Activated CD8-positive, alpha-beta memory T cell treated with anti-CD3 and anti-CD28 coated beads for 48 hours (primary cell): Measurements from ENCODE around the gene AKAP13.
"Not testable (repeated sequence)": the region's sequence is repeated elsewhere in the genome, so short reads cannot be mapped to it uniquely, and the experiment has no call there.

Source experiments
- DNase-seq, 3 experiments: peaks; one replicate each; pipeline ENCODE4 v3.0.0-alpha.2; 2020; ENCODE audit warnings: low read depth in 2 of 3, low spot score in 2 of 3

AKAP13 gene

DNA sequence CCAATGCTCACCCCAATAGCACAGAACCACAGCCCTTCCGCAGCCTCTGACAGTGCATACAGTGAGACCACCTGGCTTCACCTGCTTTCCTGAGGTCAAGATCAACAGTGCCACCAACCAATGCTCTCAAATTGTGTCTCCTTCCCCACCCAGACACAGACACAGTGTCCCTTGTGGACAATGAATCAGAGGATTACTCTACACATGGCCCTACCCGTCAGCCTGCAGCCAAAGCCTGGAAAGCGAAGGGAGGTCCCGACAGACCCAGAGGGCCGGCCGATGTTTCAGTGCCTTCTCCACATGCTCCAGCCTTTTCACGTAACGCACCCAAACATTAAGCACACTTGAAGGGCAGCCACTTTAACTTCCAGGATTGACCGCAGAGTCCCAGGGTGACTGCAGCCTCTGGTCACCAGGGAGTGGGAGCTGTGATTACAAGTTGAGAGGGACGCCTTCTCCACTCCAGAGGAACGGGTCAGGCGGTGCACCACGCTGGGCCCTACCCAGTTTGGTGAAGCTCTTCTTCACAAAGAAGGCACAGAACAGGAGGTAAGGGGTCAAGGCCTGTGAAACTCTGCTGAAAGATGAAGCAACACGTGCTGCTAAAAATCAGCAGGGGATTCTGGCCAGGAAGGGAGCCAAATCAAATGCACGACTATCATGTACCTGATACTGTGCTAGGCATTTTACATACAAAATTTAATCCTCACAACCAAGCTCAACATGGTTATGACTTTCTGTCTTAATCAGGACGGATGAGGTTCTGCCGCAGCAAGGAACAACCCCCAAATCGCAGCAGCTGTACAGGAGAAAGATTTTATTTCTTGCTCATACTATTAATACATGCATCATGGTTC is 397.1 kb downstream of the AKAP13 start:
- DNase-seq: no peak

DNA sequence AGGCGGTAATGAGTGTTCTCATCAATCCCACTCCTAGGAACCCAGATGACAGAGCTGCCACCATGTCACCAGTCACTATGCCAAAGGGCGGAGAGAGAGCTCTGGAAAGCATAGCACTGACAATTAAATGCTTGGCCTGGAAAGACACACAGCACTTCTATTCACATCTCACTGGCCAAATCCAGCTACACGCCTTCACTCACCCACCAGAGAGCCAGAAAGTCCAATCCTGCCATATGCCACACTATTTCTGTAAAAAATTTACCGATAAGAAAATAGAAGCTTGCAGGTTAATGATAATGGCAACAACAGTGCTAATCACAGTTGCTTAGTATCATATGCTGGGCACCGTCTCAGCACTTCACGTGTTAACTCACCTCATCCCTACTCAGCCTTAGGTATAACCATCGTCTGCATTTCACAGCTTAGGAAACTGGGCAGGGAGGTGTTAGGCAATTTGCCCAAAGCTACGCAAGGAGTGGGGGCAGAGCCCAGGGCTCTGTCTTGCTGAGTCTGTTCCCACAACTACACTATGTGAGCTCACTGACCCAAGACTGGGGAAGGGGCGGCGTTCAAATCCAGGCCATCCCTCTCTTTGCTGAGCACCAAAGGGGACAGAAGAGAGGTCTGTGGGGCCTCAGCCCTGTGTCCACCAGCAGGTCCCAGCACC is 397.8 kb downstream of the AKAP13 start:
- DNase-seq: no peak

DNA sequence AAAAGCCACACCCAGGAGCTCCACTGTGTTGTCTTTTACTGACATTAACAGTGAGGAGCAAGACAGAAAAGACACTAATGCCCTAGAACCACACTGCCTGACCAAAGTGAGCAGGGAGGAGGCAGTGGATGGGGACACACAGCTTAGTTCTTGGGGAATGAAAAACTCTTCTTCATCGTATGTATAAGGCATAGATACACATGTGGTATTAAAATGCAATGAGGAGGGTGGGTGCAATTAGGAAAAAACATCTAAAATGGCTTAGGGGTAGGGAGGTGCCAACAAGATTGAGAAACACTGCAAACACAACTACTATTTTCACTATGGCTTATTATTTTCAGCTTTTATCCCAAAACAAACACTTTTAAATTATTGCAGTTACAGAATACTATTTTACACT is 398.8 kb downstream of the AKAP13 start:
- no peak for DNase-seq

DNA sequence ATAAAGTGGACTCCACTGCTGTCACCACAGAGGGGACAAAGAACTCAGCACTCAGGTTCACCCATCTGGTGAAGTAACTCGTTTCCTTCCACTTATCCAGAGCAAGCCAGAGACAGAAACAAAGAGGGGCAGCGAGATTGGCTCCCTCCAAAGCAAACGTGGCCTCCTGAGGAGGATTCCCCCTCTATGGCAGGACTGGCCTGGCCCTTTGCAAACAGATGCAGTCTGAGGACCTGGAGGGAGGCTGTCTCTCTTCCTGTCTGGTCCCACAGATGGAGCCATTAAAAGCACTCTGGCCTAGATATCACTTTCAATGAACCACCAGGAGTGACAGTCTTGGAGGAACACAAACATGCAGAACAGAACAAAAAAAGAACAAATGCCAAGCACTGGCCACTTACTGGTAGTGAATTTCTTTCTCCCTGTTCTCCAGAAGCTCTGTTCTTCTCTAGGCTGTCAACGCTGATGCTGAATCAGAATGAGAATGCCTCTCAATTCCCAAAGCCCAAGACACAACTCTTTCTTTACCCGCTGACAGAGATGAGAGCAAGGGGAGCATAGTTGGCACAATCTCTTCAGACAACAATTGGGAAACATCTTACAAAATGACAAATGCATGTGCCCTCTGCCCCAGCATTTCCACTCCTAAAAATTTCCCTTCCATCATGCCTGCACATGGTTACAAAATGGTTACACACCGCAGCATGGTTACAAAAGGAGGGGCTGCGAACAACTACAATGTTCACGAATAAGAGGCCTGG is 400.0 kb downstream of the AKAP13 start:
- no peak for DNase-seq

DNA sequence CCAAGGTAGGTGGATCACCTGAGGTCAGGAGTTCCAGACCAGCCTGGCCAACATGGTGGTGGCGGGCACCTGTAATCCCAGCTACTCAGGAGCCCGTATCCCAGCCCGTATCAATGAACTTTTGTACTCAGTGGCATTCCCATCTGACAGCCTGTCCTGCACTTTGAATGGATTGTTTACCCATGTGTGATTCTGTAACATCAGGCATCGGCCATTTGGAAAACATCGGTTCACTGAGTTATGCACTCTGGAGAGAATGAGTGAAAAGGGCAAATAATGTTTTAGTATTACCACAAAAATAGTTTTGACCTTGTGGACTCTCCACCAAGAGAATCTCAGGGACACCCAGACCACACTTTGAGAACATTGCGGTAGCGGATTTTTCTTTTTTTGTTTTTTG is 400.7 kb downstream of the AKAP13 start:
- DNase-seq: no peak

DNA sequence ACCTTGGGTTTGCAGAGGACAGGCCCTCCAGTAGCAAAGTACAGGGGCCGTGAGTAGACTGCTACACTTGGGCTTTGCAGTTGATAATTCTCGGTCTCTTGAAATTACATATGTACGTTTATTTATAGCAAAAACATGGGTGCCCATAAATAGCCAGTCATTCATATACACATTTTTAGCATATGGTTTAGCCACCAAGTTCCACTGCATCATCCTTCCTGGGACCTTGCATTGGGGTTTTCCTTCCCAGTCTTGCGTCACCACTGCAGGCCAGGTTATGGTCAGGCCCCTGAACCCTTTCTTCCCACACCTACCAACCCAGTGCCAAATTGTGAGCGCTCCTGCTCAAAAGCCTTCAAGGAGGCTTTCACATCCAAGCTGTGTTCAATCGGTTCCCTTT is 401.7 kb downstream of the AKAP13 start:
- no peak for DNase-seq

DNA sequence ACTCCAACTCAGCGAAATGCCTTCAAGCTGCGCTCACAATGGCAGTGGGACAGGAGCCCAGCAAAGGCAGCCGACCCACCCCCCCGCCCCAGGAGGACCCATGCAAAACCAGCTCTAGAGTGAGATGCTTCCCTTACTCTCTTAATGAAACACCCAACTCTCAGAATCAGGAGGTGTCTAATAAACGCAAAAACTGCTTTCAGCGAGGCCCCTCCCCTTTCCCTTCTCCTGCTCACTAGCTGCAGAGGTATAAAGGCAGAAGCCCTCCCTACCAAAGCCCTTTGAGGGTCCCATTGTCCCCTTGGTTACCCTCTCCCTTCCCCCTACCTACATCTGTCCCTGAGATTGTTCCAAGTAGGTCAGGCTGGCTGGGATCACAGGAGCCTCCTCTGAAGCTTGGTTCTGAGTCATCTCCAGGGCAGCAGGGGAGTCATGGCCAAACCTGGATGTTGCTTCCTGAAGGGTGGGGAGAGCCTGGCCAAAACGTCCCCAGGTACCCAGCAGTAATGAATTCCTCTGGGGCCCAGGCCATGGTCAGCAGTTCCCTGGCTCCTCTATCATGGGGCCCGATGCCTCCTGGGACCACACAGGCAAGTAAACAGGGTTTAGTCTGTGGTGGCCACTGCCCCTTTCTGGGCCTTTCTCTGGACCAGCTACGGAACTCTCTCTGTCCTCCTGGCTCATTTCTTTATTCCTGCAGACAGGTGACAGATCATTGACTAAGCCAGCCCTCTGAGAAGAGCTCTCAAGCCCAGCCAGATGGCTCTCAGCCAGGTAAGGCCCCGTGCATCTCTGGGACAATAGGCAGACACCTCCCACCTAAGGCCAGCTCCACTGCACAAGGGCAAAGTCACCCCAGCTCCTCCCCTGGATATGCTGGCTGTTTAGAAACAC is 405.7 kb downstream of the AKAP13 start:
- no peak for DNase-seq

DNA sequence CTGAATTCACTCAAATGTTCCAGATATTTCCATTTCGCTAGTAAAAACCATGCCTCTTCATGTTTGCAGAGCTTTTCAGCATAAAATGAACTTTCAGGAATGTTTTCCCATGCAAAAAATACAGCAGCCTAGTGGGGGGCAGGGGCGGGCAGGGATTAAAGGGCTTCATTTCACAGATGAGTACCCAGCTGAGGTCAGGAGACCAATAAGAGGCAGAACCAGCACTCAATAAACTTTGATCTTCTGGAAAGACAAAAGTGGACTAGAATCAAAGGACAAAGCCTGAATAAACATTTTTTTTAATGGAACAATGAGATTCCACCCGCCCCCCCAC is 406.3 kb downstream of the AKAP13 start:
- DNase-seq: no peak

DNA sequence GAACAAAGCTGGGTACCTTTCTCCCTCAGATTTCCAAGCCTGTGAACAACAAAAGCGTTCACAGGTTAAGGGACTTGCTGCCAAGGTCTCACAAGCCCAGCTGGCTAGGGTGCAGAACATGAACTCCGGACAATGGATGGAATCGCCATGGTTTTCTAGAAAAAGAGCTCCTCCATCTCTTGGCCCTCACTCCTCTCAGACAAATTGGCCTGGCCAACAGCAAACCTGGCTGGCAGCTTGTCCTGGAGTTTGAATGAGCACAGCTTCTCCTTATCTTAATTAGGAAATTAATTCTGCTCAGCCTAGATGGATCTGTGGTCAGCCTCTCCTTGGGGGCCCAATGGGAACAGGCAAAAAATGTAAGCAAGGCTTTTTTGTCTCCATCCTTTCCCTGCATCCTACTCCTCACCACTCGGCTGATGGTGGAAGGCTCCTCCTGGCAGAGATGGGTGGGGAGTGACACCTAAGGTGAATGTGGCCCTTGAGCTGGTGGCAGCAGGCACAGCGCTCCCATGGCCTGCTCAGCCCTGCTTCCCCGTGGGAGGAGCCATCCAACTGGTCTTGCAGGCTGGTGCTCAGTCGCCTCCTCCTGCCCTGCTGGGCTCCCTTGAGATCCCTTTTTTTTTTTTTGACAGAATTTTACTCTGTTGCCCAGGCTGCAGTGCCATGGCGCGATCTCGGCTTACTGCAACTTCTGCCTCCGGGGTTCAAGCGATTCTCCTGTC is 408.5 kb downstream of the AKAP13 start:
- DNase-seq: no peak

DNA sequence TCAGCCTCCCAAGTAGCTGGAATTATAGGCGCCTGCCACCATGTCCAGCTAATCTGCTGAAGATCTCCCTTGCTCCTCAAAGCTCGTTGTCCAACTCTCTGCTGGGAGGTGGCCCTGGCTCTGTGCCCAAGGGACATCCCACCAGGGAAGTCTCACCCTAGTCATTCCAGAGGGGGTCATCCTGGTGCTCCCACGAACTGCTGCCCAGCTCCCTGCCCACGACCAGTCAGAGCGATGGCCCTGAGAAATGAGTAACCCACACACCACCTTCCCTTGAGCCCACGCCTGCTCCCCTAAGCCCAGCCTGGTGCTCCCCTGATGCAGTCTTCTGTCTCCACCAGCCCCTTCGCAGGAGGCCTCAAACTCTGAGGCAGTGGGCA is 409.1 kb downstream of the AKAP13 start:
- no peak for DNase-seq

DNA sequence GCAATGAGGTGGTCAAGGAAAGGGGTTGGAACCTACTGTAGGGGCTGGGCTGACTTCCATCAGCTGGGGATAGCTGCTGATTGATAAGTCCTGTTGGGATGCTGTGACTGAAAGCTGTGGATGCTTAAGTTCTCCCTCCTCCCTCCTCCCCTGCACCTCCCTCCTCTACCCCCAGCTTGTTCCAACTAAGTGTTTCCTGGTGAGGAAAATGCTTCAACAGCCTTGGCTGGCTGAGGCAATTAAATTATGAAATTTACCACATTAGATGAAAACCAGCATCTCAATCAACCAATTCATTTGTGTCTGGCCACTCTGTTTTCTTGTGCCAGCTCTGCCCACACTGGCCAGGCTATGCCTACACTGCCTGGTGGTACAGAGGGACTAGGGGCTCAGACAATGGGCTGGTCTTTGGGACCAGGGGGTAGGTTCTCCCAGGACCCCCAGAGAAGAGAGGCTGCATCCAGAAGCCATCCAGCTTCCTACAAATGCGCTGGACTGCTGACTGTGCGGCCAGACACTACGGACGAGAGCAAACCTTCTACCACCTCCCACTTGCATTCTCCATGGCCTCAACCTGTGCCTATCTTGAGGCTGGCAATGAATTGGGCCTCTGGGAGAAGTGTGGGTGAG is 411.8 kb downstream of the AKAP13 start:
- no peak for DNase-seq

DNA sequence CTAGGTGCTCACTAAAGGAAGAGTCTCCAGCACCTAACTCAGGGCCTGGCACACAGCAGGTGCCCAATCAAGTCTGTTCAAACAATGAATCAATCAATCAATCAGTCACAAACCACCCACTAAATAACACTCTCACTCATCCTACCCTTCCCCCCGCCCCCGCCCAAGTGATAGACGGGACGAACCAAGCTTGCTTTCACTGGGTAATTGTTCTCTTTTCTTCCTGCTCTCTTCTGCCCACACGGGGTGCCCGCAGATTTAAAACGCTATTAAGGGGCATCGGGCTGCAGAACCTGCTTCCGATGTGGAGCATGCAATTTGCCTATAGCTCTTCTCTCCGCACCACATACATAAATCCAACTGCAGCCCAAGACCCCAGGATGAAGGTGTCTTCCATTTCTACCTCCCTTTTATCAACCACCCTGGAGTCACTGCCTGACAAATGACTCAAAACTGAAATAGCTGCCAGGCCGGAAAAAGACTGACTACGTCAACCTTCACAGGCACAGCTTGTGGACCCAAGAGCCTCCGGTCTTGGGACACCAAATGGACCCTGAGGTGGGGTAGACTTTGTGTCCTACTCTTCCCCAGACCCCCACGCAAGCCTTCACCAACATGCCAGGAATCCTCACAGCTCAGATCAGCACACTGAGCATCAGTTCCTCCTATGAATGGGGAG is 412.6 kb downstream of the AKAP13 start:
- no peak for DNase-seq

DNA sequence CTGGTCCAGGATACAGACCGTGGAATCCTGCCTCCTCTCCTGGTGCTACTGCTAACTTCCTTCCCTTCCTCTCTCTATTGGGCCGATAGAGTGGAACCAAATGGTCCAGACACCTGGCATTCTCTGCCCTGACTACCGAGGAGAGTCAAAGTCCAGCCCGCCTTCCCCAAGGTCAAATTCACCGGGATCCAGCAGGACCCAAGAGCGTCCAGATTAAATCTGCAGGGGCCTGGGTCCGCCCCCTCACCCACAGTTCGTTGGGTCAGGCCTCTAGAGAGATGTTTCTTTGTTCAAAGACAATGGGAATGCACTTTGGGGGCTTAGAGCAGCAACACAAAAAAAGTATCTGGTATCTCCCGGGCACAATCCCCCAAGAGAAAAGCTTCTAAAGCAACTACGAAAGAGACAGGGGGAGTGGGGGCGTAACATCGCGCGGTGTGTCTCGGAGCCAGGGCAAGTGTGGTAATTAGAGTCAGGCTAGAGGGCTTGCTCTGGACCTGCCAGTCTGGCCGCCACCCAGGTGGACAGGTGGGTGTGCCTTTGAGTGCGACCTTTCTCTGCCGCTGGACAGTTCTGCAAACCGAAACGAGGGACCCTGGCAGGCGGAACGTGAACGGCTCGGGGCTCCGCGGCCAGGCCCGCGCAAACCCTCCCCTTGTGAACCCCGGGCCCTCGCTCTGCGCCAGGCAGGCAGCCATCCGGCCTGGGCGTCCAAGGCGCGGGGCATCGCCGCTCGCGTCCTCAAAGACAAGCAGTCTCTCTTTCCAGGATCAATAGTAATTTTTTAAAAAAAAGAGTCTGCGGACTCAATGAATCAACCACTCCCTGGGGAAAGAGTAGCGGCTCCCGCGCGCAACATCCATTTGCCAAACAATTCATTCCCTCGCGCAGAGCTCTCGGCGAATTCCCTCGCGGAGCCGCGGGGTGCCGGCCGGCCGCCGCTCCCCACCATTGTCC is 413.5 kb downstream of the AKAP13 start:
- DNase-seq: peak in 1 of 3 experiments; percentile 12

DNA sequence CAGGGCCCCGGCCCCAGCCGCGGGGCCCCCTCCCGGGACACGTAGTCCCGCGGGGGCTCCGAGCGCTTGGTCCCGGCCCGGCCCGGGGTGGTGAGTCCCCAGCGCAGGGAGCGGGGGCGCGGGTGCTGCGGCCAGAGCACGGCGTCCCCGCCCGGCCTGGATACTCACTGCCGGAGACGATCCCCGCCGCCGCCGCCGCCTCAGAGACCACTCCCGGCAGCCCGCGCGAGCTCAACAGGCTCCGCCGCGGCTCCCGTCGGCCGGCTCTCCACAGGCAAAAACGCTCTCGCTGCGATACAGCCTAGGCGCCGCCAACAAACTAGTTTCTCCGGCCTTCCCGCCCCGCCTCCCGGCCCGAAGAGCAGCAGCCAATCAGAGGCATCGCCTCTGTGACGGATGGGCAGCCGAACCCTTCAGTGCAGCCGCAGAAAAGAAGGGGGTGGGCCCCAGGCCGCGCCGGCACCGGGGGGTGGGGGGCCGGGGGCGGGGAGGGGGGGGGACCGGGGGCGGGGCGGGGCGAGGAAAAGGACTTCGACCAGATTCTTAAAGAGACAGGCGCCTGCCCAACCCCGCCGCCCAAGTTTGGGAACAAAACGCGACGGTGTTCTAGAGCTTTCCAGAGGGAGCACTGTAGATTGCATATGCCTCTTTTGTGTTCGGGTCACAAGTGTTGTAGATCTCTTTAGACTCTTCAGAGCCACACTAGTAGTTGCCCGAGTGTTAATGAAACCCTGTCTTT is 414.4 kb downstream of the AKAP13 start, which contains the start of gene KLHL25:
Gene KLHL25, minus strand, starts transcription at position 328 of the 739 bp plus-strand sequence. CDS start 25,115 bp downstream, outside the sequence.
- peak; percentile 61 to 80 (median 77) for DNase-seq

DNA sequence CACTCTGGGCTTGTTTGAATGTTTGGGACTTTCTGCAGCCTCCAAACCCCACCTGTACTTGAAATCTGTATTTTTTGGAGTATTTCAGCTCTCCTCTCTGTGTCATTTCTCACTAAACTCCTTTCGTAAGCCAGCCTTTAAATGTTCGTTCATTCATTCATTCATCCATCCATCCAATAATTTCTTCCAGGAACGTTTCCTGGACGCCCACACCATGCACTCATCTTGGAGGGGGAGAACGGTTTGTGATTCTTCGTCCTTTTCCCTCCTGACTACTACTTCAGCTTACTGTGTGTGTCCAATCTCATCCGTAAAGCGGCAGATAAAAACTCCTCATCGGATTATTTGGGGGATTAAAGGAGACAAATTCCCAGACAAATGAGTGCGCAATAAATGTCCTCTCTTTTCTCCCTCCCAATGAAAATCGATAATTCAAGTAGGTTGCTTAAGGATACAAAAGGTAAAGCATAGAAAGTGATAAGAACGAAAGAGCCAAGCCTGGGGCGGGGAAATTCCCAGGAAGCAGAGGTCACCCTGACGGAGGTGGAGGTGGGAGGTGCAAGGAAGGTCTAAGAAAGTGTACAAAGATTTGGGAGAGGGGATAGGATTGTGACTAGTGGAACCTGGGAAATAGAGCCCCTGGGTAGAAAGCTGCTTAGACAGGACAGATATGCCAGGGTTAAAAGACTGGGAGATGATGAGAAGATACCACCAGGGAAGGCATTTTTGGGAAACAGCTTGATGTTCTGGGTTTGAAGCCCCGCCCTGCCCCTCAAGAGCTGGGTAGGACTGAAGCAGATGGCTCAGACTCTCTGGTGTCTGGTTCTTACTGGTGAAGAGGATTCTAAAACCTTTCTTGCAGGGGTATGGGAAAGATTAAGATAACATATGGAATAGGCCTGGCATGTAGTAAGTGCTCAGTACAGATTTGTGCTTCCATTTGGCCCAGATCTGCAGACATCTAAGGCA is 415.2 kb downstream of the AKAP13 start:
- DNase-seq: no peak

DNA sequence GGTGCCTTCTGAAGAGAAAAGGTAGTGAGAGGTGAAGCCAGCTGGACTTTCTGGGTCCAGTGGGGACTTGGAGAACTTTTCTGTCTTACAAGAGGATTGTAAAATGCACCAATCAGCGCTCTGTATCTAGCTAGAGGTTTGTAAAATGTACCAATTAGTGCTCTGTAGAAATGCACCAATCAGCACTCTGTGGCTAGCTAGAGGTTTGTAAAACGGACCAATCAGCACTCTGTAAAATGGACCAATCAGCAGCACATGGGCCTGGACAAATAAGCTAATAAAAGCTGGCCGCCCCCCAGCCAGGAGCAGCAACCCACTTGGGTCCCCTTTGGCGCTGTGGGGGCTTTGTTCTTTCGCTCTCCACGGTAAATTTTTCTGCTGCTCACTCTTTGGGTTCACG is 416.0 kb downstream of the AKAP13 start:
- not testable (repeated sequence) for DNase-seq
